ENCODE measurements around the gene MCEMP1. TPM values are rescaled to one million over a fixed set of nuclear protein-coding genes. Genes with fewer than 3 reads are reported as not detected.

MCEMP1 gene
- total RNA-seq, 2 donors from 2014 or later = not detected

DNA sequence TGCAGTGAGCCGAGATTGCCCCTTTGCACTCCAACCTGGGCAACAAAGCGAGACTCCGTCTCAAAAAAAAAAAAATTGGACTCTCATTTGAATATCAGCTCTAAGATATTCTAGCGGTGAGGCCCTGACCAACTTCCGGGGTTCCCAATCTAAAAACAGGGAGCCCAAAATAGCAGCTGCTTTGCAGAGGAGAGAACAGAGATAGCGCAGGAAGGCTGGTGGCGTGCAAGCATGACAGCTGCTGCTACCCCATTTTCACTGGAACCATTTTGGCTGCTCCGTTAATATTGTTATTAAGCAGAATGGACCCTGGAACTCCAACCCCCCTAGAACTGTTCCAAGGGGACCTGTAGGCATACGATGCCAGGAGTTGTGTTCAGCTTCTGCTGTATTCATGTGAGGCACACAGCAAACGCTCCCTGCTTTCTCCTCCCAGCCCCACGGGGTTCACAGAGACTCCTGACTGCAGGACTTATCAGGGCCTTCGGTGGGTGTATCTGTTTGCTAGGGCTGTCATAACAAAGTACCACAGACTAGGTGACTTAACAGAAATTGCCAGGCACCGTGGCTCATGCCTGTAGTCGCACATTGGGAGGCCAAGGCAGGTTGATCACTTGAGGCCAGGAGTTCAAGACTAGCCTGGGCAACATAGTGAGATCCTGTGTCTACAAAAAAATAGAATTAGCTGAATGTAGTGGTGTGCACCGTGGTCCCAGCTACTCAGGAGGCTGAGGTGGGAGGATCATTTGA lies 28.4 kb upstream of the MCEMP1 start:
- H3K36me3 ChIP-seq (replicated peaks in 1 of 2; ENCODE audit: insufficient read depth in 1 of 2, low read depth in 2 of 2) = no peaks in the 10 kb centered on the region
- WGBS, 2 donors = 73 to 77% methylated on average over 15 of the region's 15 CpGs
- H3K27me3 ChIP-seq = no peaks in the 10 kb centered on the region
- DNase-seq (no peak), ATAC-seq (no peak)
- TF ChIP-seq, protein P1, sequence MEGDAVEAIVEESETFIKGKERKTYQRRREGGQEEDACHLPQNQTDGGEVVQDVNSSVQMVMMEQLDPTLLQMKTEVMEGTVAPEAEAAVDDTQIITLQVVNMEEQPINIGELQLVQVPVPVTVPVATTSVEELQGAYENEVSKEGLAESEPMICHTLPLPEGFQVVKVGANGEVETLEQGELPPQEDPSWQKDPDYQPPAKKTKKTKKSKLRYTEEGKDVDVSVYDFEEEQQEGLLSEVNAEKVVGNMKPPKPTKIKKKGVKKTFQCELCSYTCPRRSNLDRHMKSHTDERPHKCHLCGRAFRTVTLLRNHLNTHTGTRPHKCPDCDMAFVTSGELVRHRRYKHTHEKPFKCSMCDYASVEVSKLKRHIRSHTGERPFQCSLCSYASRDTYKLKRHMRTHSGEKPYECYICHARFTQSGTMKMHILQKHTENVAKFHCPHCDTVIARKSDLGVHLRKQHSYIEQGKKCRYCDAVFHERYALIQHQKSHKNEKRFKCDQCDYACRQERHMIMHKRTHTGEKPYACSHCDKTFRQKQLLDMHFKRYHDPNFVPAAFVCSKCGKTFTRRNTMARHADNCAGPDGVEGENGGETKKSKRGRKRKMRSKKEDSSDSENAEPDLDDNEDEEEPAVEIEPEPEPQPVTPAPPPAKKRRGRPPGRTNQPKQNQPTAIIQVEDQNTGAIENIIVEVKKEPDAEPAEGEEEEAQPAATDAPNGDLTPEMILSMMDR (IDR thresholded peaks at IDR 0.05) = no peak
- no peak for TF ChIP-seq POLR2A (IDR thresholded peaks at IDR 0.05)
- intact Hi-C loops (cut with DNase I) = no loop called here
- peak overlapping the region in 3 of 4 donors; percentile 61 to 84 (median 69) for H3K27ac ChIP-seq
- no peak overlapping the region for H3K4me3 ChIP-seq
- H3K4me1 ChIP-seq = peaks cover 27% of the 10 kb centered on the region
- H3K9me3 ChIP-seq = no peaks in the 10 kb centered on the region

DNA sequence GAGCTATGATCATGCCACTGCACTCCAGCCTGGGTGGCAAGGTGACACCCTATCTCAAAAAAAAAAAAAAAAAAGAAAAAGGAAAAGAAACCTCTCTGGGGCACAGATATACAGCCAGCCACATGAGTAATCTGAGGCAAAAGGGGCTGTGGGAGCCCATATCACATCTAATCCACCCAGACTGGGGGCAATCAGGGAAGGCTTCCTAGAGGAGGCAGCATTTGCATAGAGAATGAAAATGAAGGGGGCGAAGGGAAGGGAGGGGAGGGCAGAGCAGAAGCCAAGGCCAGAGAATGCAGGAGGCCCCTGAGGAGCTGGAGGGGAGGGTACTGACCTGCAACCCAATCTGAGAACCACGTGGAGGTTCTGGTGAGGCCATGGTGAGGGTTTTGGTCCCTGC lies 26.7 kb upstream of the MCEMP1 start:
- no peak for TF ChIP-seq POLR2A (IDR thresholded peaks at IDR 0.05)
- TF ChIP-seq, protein P1 (IDR thresholded peaks at IDR 0.05) = no peak
- Histone ChIP-seq H3K27ac (peak overlapping the region in 2 of 4 donors; percentile 61 to 69), H3K4me3 (no peak overlapping the region), H3K36me3 (replicated peaks in 1 of 2; ENCODE audit: insufficient read depth in 1 of 2, low read depth in 2 of 2) (no peaks in the 10 kb centered on the region), H3K4me1 (peaks cover 27% of the 10 kb centered on the region), H3K9me3 (no peaks in the 10 kb centered on the region), H3K27me3 (no peaks in the 10 kb centered on the region)
- no peak for DNase-seq
- 54 to 59% methylated on average over 2 of the region's 2 CpGs for WGBS, 2 donors
- no peak for ATAC-seq
- intact Hi-C loops (cut with DNase I) = no loop called here

DNA sequence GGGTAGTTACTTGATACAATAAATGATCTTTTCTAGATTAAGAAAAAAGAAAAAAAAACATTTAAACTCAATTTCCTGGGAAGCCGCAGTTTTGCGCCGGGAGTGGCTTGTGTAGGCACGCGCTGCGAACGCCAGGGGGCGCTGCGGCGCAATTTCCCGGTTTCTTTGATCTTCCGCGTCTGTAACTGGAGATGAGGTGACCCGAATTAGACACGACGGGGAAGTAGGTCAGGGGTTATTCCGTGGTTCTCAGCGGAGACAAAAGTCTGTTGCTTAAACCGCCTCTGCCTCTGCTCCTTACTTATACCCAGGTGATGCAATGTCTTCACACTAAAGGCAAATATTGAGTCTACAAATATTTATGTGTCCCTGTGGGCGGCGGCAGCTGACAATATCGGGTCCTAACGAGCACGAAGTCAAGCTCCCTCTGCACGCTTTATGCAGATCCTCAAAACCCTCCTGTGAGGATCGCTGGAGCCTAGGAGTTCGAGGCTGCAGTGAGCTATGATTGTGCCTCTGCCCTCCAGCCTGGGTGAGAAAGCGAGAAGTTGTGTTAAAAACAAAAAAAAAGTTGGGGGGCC lies 24.7 kb upstream of the MCEMP1 start:
- H3K4me1 ChIP-seq = peaks cover 27% of the 10 kb centered on the region
- WGBS, 2 donors = 3 to 5% methylated on average over 22 to 28 of the region's 28 CpGs
- H3K4me3 ChIP-seq = no peak overlapping the region
- DNase-seq (peak; percentile 88 to 94 (median 92)), ATAC-seq (peak; percentile 94)
- H3K27me3 ChIP-seq = no peaks in the 10 kb centered on the region
- H3K36me3 ChIP-seq (replicated peaks in 1 of 2; ENCODE audit: insufficient read depth in 1 of 2, low read depth in 2 of 2) = no peaks in the 10 kb centered on the region
- intact Hi-C loops (cut with DNase I) = no loop called here
- H3K9me3 ChIP-seq = no peaks in the 10 kb centered on the region
- peak overlapping the region; percentile 77 to 85 (median 82) for H3K27ac ChIP-seq
- TF ChIP-seq, protein P1 (IDR thresholded peaks at IDR 0.05) = peak; percentile 96 to 100 (median 98)
- TF ChIP-seq POLR2A (IDR thresholded peaks at IDR 0.05) = peak in 2 of 3 donors; percentile 11 to 28

DNA sequence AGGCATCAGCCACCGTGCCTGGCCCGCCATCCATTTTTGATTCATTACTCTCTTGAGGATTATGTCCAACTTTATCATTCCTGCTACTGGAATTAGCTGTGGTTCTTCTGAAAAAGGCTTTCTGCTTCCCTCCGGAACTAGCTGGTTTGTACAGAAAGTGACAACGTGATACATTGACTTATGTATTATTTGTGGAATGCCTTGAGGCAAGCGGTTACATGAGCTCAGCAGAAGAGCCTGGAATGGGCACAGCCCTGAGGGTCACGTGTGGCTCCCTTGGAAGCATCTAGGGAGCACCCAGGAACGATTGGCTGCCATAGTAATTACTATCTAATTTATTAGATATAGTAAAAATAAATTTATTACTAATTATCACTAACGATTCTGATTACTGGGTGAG lies 22.5 kb upstream of the MCEMP1 start:
- Histone ChIP-seq H3K4me3 (no peak overlapping the region), H3K9me3 (no peaks in the 10 kb centered on the region), H3K36me3 (replicated peaks in 1 of 2; ENCODE audit: insufficient read depth in 1 of 2, low read depth in 2 of 2) (no peaks in the 10 kb centered on the region), H3K4me1 (peaks cover 18% of the 10 kb centered on the region), H3K27ac (no peak overlapping the region), H3K27me3 (no peaks in the 10 kb centered on the region)
- intact Hi-C loops (cut with DNase I) = no loop called here
- DNase-seq (no peak), ATAC-seq (no peak)
- TF ChIP-seq, protein P1 (IDR thresholded peaks at IDR 0.05) = no peak
- no peak for TF ChIP-seq POLR2A (IDR thresholded peaks at IDR 0.05)
- 42 to 47% methylated on average over 8 of the region's 8 CpGs for WGBS, 2 donors
